ENCODE measurements around the gene LRRC75B. TPM values are rescaled to one million over a fixed set of nuclear protein-coding genes. Genes with fewer than 3 reads are reported as not detected.
"Not testable (repeated sequence)": the region's sequence is repeated elsewhere in the genome, so short reads cannot be mapped to it uniquely, and the experiment has no call there.

Gene LRRC75B
- total RNA-seq, 3 donors from 2014 or later (not counting 1 experiment from before 2014, with no cell fraction given): 1.7 to 4.8 (median 2.3) TPM

DNA sequence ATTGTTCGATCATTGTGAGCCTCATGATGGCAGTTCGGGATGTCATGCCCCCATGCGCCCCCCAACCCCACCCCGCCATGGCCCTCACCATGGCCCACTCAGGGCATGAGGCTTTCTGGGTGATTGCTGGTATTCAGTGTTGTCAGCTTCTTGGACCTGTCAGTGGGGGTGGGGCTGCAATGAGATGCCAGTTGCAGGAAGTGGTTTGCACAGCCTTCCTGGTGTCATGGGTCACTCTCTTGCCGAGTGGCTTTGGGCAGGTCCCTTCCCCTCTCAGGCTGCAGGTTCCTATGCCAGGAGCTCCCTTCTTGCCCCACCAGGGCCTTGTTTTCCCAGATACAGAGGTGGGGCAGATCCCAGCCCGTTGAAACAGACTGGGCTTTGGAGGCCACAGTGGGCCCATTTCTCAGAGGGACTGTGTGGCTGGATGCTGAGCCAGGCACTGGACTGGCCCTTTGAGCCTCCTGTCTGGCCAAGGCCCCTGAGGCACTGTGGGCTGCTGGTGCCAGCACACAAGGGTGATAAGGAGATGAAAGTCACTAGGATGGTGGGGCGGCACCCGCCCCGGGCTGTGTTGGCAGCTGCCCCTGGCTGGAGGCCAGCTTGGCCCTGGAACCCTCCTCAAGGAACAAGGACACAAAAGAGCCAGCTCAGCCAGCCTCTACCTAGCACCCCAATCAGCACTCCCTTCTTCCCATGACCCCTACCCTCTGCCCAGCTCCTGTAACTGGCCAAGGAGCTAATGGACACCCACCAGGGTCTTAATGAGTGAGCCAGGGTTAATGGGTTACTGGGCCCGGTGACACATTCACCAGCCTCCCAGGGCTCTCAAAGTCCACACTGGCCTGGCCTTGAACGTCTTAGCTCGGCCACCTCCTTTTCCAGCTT lies 8.6 kb upstream of the LRRC75B start:
- TF ChIP-seq, protein P1, sequence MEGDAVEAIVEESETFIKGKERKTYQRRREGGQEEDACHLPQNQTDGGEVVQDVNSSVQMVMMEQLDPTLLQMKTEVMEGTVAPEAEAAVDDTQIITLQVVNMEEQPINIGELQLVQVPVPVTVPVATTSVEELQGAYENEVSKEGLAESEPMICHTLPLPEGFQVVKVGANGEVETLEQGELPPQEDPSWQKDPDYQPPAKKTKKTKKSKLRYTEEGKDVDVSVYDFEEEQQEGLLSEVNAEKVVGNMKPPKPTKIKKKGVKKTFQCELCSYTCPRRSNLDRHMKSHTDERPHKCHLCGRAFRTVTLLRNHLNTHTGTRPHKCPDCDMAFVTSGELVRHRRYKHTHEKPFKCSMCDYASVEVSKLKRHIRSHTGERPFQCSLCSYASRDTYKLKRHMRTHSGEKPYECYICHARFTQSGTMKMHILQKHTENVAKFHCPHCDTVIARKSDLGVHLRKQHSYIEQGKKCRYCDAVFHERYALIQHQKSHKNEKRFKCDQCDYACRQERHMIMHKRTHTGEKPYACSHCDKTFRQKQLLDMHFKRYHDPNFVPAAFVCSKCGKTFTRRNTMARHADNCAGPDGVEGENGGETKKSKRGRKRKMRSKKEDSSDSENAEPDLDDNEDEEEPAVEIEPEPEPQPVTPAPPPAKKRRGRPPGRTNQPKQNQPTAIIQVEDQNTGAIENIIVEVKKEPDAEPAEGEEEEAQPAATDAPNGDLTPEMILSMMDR (IDR thresholded peaks at IDR 0.05): no peak
- Mint-ChIP-seq H3K4me1 (peaks cover 16 to 35% of the 10 kb centered on the region in 2 donors), H3K4me3 (no peak overlapping the region), H3K27ac (peak overlapping the region; percentile 46 to 47), H3K27me3 (ENCODE audit: low read depth in 2 of 2) (no peaks in the 10 kb centered on the region), H3K9me3 (no peaks in the 10 kb centered on the region), H3K36me3 (no peaks in the 10 kb centered on the region)
- no peaks in the 10 kb centered on the region for H3K9me3 ChIP-seq (ENCODE audit: control insufficient read depth, insufficient read depth, low read length)
- no peak overlapping the region for H3K4me3 ChIP-seq (ENCODE audit: low read length)
- 73% methylated on average over 12 of the region's 12 CpGs for WGBS (ENCODE audit: insufficient coverage)
- ATAC-seq (peak; percentile 41 to 58 (median 42)), DNase-seq (no peak)
- no peak overlapping the region for H3K27ac ChIP-seq (ENCODE audit: low read length)
- intact Hi-C loops (cut with micrococcal nuclease): loop anchor here (5.0 kb wide), 1 partner anchor 924 kb away; no protein-coding TSS in a partner anchor
- H3K27me3 ChIP-seq (ENCODE audit: control insufficient read depth, insufficient read depth, low read length): no peaks in the 10 kb centered on the region
- no peaks in the 10 kb centered on the region for H3K36me3 ChIP-seq (ENCODE audit: control insufficient read depth, insufficient read depth, low read length)
- peaks cover 48% of the 10 kb centered on the region for H3K4me1 ChIP-seq (ENCODE audit: control insufficient read depth, insufficient read depth, low read length)

DNA sequence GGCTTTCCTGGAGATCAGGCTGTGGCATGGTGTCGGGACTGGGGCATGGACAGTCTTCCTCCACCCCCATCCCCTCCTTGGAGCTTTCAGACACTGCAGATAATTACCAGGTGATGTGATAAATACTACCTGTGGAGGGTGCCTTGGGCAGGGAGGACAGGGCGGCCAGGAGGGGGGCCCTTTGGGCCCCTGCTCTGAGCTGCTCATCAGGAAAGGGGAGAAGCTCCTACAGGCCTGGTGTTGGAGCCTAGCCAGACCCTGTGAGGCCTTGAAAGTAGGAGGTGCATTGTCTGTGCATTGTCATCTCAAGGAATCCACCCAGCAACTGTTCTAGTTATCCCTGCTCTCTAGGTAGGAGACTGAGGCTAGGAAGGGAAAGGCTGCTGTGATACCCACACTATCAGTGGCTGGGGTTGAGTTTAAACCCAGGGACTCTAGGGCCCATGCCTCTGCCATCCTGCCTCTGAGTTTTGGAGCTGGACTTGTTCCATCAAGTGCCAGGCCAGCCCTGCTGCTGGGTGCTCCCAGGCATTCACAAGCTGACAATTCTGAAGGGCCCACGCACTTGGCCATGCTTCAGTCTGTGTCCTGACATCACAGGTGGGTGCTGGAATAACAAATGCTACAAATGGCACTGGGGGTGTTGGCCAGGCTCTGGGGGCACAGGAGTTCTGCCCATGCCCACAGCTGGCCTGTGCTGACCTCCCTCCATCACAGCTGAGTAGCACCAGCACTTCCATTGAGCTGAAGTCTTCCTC lies 7.3 kb upstream of the LRRC75B start:
- Mint-ChIP-seq H3K4me1 (peaks cover 16 to 35% of the 10 kb centered on the region in 2 donors), H3K27ac (peak overlapping the region in 1 of 2 donors; percentile 22)
- H3K36me3 ChIP-seq (ENCODE audit: control insufficient read depth, insufficient read depth, low read length); H3K9me3 ChIP-seq (ENCODE audit: control insufficient read depth, insufficient read depth, low read length); H3K4me3 ChIP-seq (ENCODE audit: low read length); H3K27me3 ChIP-seq (ENCODE audit: control insufficient read depth, insufficient read depth, low read length); H3K36me3 Mint-ChIP-seq; H3K9me3 Mint-ChIP-seq; H3K4me3 Mint-ChIP-seq; H3K27me3 Mint-ChIP-seq (ENCODE audit: low read depth in 2 of 2); ATAC-seq; H3K27ac ChIP-seq (ENCODE audit: low read length); DNase-seq: not testable (repeated sequence)
- peaks cover 48% of the 10 kb centered on the region for H3K4me1 ChIP-seq (ENCODE audit: control insufficient read depth, insufficient read depth, low read length)
- 96% methylated on average over 2 of the region's 3 CpGs for WGBS (ENCODE audit: insufficient coverage)
- intact Hi-C loops (cut with micrococcal nuclease): loop anchor here (5.0 kb wide), 1 partner anchor 923 kb away; no protein-coding TSS in a partner anchor

DNA sequence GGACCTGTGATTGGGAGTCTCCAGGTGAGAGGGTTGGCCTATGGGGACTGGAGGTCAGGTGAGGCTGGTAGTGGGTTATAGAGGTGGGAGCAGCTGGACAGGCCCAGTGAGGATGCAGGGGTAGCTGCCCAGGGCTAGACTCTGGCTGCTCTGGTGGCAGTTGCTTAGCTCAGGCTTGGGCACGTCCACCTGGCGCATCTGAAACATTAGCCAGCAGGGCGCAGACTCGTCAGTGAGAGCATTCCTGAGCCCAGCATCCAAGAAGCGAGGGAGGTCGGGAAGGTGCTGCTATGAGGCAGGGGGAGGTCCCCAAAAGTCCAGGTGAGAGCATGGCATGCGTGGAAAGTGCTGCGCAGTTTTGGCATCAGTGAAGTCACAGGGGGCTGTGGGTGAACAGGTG lies 6.6 kb upstream of the LRRC75B start:
- Histone ChIP-seq H3K4me1 (ENCODE audit: control insufficient read depth, insufficient read depth, low read length) (peaks cover 45% of the 10 kb centered on the region), H3K36me3 (ENCODE audit: control insufficient read depth, insufficient read depth, low read length) (no peaks in the 10 kb centered on the region), H3K27ac (ENCODE audit: low read length) (no peak overlapping the region), H3K27me3 (ENCODE audit: control insufficient read depth, insufficient read depth, low read length) (no peaks in the 10 kb centered on the region), H3K4me3 (ENCODE audit: low read length) (no peak overlapping the region), H3K9me3 (ENCODE audit: control insufficient read depth, insufficient read depth, low read length) (no peaks in the 10 kb centered on the region)
- no peaks in the 10 kb centered on the region for H3K27me3 Mint-ChIP-seq (ENCODE audit: low read depth in 2 of 2)
- no peak overlapping the region for H3K4me3 Mint-ChIP-seq
- H3K4me1 Mint-ChIP-seq: peaks cover 15 to 35% of the 10 kb centered on the region in 2 donors
- no peak for ATAC-seq
- TF ChIP-seq, protein P1 (IDR thresholded peaks at IDR 0.05): no peak
- peak overlapping the region in 1 of 2 donors; percentile 22 for H3K27ac Mint-ChIP-seq
- no peak for DNase-seq
- intact Hi-C loops (cut with micrococcal nuclease): no loop called here
- 81% methylated on average over 7 of the region's 8 CpGs for WGBS (ENCODE audit: insufficient coverage)
- no peaks in the 10 kb centered on the region for H3K9me3 Mint-ChIP-seq
- no peaks in the 10 kb centered on the region for H3K36me3 Mint-ChIP-seq

GRCh38 chr22:24597076-24597475 lies 4.2 kb upstream of the LRRC75B start:
- H3K4me3 Mint-ChIP-seq; H3K27me3 Mint-ChIP-seq (ENCODE audit: low read depth in 2 of 2); H3K36me3 Mint-ChIP-seq; ATAC-seq; H3K9me3 ChIP-seq (ENCODE audit: control insufficient read depth, insufficient read depth, low read length); DNase-seq; H3K36me3 ChIP-seq (ENCODE audit: control insufficient read depth, insufficient read depth, low read length); intact Hi-C loops (cut with micrococcal nuclease); H3K27ac Mint-ChIP-seq; H3K27me3 ChIP-seq (ENCODE audit: control insufficient read depth, insufficient read depth, low read length); H3K9me3 Mint-ChIP-seq; H3K27ac ChIP-seq (ENCODE audit: low read length); H3K4me3 ChIP-seq (ENCODE audit: low read length): not testable (repeated sequence)
- H3K4me1 ChIP-seq (ENCODE audit: control insufficient read depth, insufficient read depth, low read length): peaks cover 34% of the 10 kb centered on the region
- H3K4me1 Mint-ChIP-seq: peaks cover 0 to 23% of the 10 kb centered on the region in 2 donors
- WGBS (ENCODE audit: insufficient coverage): 83% methylated on average over 8 of the region's 9 CpGs
